ENCODE data around the gene MTFP1.

MTFP1 gene

GRCh38 chr22:30453731-30454510 is 28.4 kb downstream of the MTFP1 start:
- H4K20me1 ChIP-seq (ENCODE audit: insufficient read depth, low read length, poor library complexity, severe bottlenecking), result no peaks in the 10 kb centered on the region

GRCh38 chr22:30455075-30455840 is 29.7 kb downstream of the MTFP1 start:
- H3F3A ChIP-seq (ENCODE audit: low read depth), result no peaks in the 10 kb centered on the region
- H3K9me3 ChIP-seq (ENCODE audit: insufficient read depth, low read depth, low read length), result no peaks in the 10 kb centered on the region
- no peaks in the 10 kb centered on the region for H4K20me1 ChIP-seq (ENCODE audit: insufficient read depth, low read length, poor library complexity, severe bottlenecking)
- peaks cover 7% of the 10 kb centered on the region for H3K27me3 ChIP-seq (ENCODE audit: insufficient read depth, low read length, poor library complexity, severe bottlenecking)
- no peaks in the 10 kb centered on the region for H3K4me1 ChIP-seq (ENCODE audit: insufficient read depth, low read length, poor library complexity, severe bottlenecking)
- no peaks in the 10 kb centered on the region for H3K9me2 ChIP-seq (replicated peaks; ENCODE audit: low read depth, low read length)
- H2AFZ ChIP-seq (ENCODE audit: low read length), result no peak overlapping the region
- no peak overlapping the region for H3K4me2 ChIP-seq (ENCODE audit: low read depth, low read length, poor library complexity, severe bottlenecking)
- no peaks in the 10 kb centered on the region for H3K79me2 ChIP-seq (ENCODE audit: insufficient read depth, low read length)
- no peak overlapping the region for H3K9ac ChIP-seq (ENCODE audit: low read depth, low read length, poor library complexity, severe bottlenecking)
- TF ChIP-seq CTCF (conservative IDR thresholded peaks at IDR 0.05; ENCODE audit: low read length) (no peak), EZH2phosphoT487 (IDR thresholded peaks at IDR 0.05; ENCODE audit: borderline replicate concordance) (no peak)
- no peak overlapping the region for H3K4me3 ChIP-seq (ENCODE audit: low read length, poor library complexity, severe bottlenecking)
- H3K36me3 ChIP-seq (ENCODE audit: insufficient read depth, low read length), result no peaks in the 10 kb centered on the region

More at GRCh38 chr22:30453731-30454510, 28.4 kb downstream of the MTFP1 start:
- H2AFZ ChIP-seq (ENCODE audit: low read length), result no peak overlapping the region
- peaks cover 12% of the 10 kb centered on the region for H3K27me3 ChIP-seq (ENCODE audit: insufficient read depth, low read length, poor library complexity, severe bottlenecking)
- H3K36me3 ChIP-seq (ENCODE audit: insufficient read depth, low read length), result no peaks in the 10 kb centered on the region
- H3K4me1 ChIP-seq (ENCODE audit: insufficient read depth, low read length, poor library complexity, severe bottlenecking), result no peaks in the 10 kb centered on the region
- H3K4me3 ChIP-seq (ENCODE audit: low read length, poor library complexity, severe bottlenecking), result no peak overlapping the region
- no peaks in the 10 kb centered on the region for H3F3A ChIP-seq (ENCODE audit: low read depth)
- H3K9ac ChIP-seq (ENCODE audit: low read depth, low read length, poor library complexity, severe bottlenecking), result no peak overlapping the region
- H3K4me2 ChIP-seq (ENCODE audit: low read depth, low read length, poor library complexity, severe bottlenecking), result no peak overlapping the region
- TF ChIP-seq CTCF (conservative IDR thresholded peaks at IDR 0.05; ENCODE audit: low read length) (no peak), EZH2phosphoT487 (IDR thresholded peaks at IDR 0.05; ENCODE audit: borderline replicate concordance) (no peak)
- no peaks in the 10 kb centered on the region for H3K9me3 ChIP-seq (ENCODE audit: insufficient read depth, low read depth, low read length)
- no peaks in the 10 kb centered on the region for H3K79me2 ChIP-seq (ENCODE audit: insufficient read depth, low read length)
- H3K9me2 ChIP-seq (replicated peaks; ENCODE audit: low read depth, low read length), result no peaks in the 10 kb centered on the region

GRCh38 chr22:30457981-30458380 is 32.4 kb downstream of the MTFP1 start:
- H3K9me2 ChIP-seq (replicated peaks; ENCODE audit: low read depth, low read length), result no peaks in the 10 kb centered on the region
- H3K4me3 ChIP-seq (ENCODE audit: low read length, poor library complexity, severe bottlenecking), result no peak overlapping the region
- H3K36me3 ChIP-seq (ENCODE audit: insufficient read depth, low read length), result no peaks in the 10 kb centered on the region
- no peak overlapping the region for H3K9ac ChIP-seq (ENCODE audit: low read depth, low read length, poor library complexity, severe bottlenecking)
- no peaks in the 10 kb centered on the region for H3K27me3 ChIP-seq (ENCODE audit: insufficient read depth, low read length, poor library complexity, severe bottlenecking)
- no peaks in the 10 kb centered on the region for H4K20me1 ChIP-seq (ENCODE audit: insufficient read depth, low read length, poor library complexity, severe bottlenecking)
- H3K4me1 ChIP-seq (ENCODE audit: insufficient read depth, low read length, poor library complexity, severe bottlenecking), result no peaks in the 10 kb centered on the region
- no peaks in the 10 kb centered on the region for H3K79me2 ChIP-seq (ENCODE audit: insufficient read depth, low read length)
- no peaks in the 10 kb centered on the region for H3K9me3 ChIP-seq (ENCODE audit: insufficient read depth, low read depth, low read length)
- H2AFZ ChIP-seq (ENCODE audit: low read length), result no peak overlapping the region
- no peak for TF ChIP-seq CTCF (conservative IDR thresholded peaks at IDR 0.05; ENCODE audit: low read length)
- no peak for TF ChIP-seq EZH2phosphoT487 (IDR thresholded peaks at IDR 0.05; ENCODE audit: borderline replicate concordance)
- no peak overlapping the region for H3K4me2 ChIP-seq (ENCODE audit: low read depth, low read length, poor library complexity, severe bottlenecking)
- no peaks in the 10 kb centered on the region for H3F3A ChIP-seq (ENCODE audit: low read depth)
